Erythroblast (primary cell): ENCODE results near the gene STK4.

Source experiments
- GATA1 ChIP-seq: IDR thresholded peaks from 2 replicates; pipeline ENCODE4 v1.6.1; 2011; ENCODE audit warnings: low read depth, mild to moderate bottlenecking, control low read depth, low read length, moderate library complexity
- POLR2A ChIP-seq: IDR thresholded peaks from 2 replicates; pipeline ENCODE4 v1.6.1; 2011; ENCODE audit warnings: mild to moderate bottlenecking, low read length

GRCh38 chr20:45100563-45101245, 134.4 kb downstream of the STK4 start, which contains the start of gene KCNS1:
- TF ChIP-seq POLR2A (no peak), GATA1 (no peak)
